Type B pancreatic cell (in vitro differentiated cells): ENCODE results near the gene BOC. TPM values are rescaled to one million over a fixed set of nuclear protein-coding genes. Genes with fewer than 3 reads are reported as not detected.
A peak's percentile ranks its signal among the peaks of the same experiment; 100 is the strongest.

Experiments
- DNase-seq: peaks from one replicate; pipeline ENCODE4 v3.0.0; 2021; ENCODE audit warnings: mixed read lengths; ENCODE audit not compliant: unreplicated experiment; ENCODE audit errors: extremely low spot score
- H3K27ac Mint-ChIP-seq: 2 replicates; pipeline ENCODE4 v1.8.0; 2021; ENCODE audit warnings: mild to moderate bottlenecking, mixed read lengths
- H3K27me3 Mint-ChIP-seq: 2 replicates; pipeline ENCODE4 v1.8.0; 2021; ENCODE audit warnings: mixed read lengths
- H3K36me3 Mint-ChIP-seq: 2 replicates; pipeline ENCODE4 v1.8.0; 2021; ENCODE audit warnings: mixed read lengths
- H3K4me1 Mint-ChIP-seq: one replicate; pipeline ENCODE4 v1.8.0; 2021; ENCODE audit warnings: mixed read lengths; ENCODE audit not compliant: unreplicated experiment
- H3K4me3 Mint-ChIP-seq: 2 replicates; pipeline ENCODE4 v1.8.0; 2021; ENCODE audit warnings: mild to moderate bottlenecking, mixed read lengths
- H3K9me3 Mint-ChIP-seq: 2 replicates; pipeline ENCODE4 v1.8.0; 2021; ENCODE audit warnings: mixed read lengths
- CTCF ChIP-seq: fragments of 200-600 bp; sonication (generic); conservative IDR thresholded peaks from 2 replicates; pipeline ENCODE4 v1.5.0; 2021; ENCODE audit warnings: antibody characterized with exemption, mild to moderate bottlenecking
- total RNA-seq: library from RNA; stranded (reverse); gene quantifications from 2 replicates; pipeline ENCODE4 v1.2.1, GENCODE V29; 2021; ENCODE audit warnings: low replicate concordance

The BOC gene
- total RNA-seq, 1 donor from 2014 or later = 219 TPM

- H3K27ac Mint-ChIP-seq = no peak overlapping the region
- H3K27me3 Mint-ChIP-seq = peaks cover 3% of the 10 kb centered on the region
- H3K36me3 Mint-ChIP-seq = peaks cover 59% of the 10 kb centered on the region
- no peak overlapping the region for H3K4me3 Mint-ChIP-seq
- DNase-seq = no peak
- no peaks in the 10 kb centered on the region for H3K9me3 Mint-ChIP-seq
- H3K4me1 Mint-ChIP-seq = peaks cover 54% of the 10 kb centered on the region
- no peak for TF ChIP-seq CTCF
These were observed 40.5 kb downstream of the BOC start for GRCh38 chr3:113251817-113252216.

- H3K27ac Mint-ChIP-seq = no peak overlapping the region
- no peak for TF ChIP-seq CTCF
- H3K27me3 Mint-ChIP-seq = no peaks in the 10 kb centered on the region
- peaks cover 55% of the 10 kb centered on the region for H3K36me3 Mint-ChIP-seq
- no peaks in the 10 kb centered on the region for H3K9me3 Mint-ChIP-seq
- H3K4me3 Mint-ChIP-seq = no peak overlapping the region
- DNase-seq = no peak
- H3K4me1 Mint-ChIP-seq = peaks cover 46% of the 10 kb centered on the region
These were observed 41.2 kb downstream of the BOC start for GRCh38 chr3:113252553-113252952.

- Mint-ChIP-seq H3K4me3 (no peak overlapping the region), H3K9me3 (no peaks in the 10 kb centered on the region), H3K36me3 (peaks cover 63% of the 10 kb centered on the region), H3K27ac (peak overlapping the region; percentile 3), H3K4me1 (peaks cover 45% of the 10 kb centered on the region), H3K27me3 (no peaks in the 10 kb centered on the region)
- no peak for DNase-seq
- TF ChIP-seq CTCF = no peak
These were observed 42.3 kb downstream of the BOC start for GRCh38 chr3:113253702-113254101.

GRCh38 chr3:113254171-113254947 is 43.0 kb downstream of the BOC start:
- DNase-seq = no peak
- Mint-ChIP-seq H3K4me1 (peaks cover 40% of the 10 kb centered on the region), H3K36me3 (peaks cover 64% of the 10 kb centered on the region), H3K27me3 (no peaks in the 10 kb centered on the region), H3K9me3 (no peaks in the 10 kb centered on the region), H3K27ac (peak overlapping the region; percentile 3), H3K4me3 (no peak overlapping the region)
- no peak for TF ChIP-seq CTCF

- Mint-ChIP-seq H3K4me1 (peaks cover 37% of the 10 kb centered on the region), H3K4me3 (no peak overlapping the region), H3K27me3 (no peaks in the 10 kb centered on the region), H3K9me3 (no peaks in the 10 kb centered on the region), H3K36me3 (peaks cover 63% of the 10 kb centered on the region), H3K27ac (no peak overlapping the region)
- peak; percentile 36 for TF ChIP-seq CTCF
- DNase-seq = no peak
These were observed 43.9 kb downstream of the BOC start for GRCh38 chr3:113255100-113255853.
